IPS-11a (cell line): ENCODE data around the gene CACNA1I.

ENCODE experiments used
- H3K4me3 ChIP-seq: one replicate; pipeline ENCODE4 v1.5.1; 2013; ENCODE audit warnings: low read depth, low read length, control low read depth

The CACNA1I gene

DNA sequence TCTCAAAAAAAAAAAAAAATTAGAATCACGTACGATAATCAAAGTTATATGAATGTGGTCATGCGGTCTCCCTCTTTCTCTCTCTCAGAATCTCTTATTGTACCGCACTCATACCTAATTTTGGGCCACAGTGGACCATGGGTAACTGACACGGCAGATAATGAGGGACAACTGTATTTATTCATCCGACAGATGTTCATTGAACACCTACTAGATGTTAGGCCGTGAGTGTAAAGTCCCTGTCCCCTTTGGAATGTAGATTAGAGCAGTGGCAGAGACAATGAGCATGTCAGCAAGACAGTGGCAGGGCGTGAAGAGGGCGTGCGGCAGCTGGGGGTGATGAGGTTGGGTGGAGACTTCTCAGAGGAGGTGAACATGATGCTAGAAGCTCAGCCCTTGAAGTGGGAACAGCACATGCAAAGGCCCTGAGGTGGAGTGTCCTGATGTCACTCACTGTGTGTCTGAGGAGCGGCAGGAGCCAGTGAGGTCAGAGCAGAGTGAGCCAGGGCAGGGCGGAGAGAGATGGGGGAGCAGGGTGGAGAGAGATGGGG is 25.1 kb downstream of the CACNA1I start:
- H3K4me3 ChIP-seq = no peak overlapping the region

DNA sequence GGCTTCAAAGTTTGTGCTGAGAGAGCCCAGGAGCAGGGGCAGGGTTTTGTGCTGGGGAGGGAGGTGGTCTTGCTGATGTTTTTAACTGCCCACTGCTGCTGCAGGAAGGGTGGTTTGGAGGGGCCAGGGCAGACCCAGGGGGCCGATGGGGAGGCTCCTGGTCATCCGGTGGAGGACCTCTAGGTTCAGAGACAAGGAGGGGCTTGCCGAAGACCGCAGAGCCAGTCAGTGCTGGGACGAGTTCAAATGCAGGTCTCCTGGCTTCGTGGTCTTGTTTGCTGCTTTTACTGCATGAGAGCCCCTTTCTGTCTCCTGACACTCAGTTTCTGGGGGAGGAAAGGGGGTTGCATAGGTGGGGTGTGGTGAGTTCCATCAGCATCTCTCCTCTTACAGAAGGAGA is 26.0 kb downstream of the CACNA1I start:
- no peak overlapping the region for H3K4me3 ChIP-seq

DNA sequence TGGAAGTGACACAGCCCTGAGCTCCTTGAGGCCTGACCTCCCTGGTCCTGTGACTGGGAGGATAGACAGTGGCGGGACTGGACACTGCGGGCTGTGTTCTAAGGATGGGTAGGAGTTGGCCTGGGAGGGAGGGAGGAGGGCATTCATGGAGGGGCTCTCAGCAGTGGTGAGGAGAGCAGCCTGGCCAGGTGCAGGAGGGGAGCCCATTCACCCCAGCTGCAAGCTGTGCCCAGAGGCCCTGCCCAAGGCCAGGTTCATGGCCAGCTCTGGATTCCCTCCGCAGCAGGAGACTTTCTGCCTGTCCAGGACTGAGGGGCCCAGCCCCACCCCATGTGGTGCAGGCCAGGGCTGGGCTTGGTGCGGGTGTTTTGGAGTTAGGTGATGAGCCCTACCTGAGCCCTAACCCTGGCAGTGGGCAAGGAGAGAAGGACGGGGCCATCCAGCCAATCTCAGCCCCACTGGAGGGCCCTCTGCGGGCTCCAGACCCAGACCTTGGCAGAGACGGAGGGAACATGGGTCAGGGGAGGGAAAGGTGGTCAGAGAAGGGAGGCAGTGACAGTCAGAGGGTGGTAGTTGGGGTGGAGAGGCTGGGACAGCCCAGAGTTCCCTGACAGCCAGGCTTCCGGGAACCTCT is 26.8 kb downstream of the CACNA1I start:
- no peak overlapping the region for H3K4me3 ChIP-seq

DNA sequence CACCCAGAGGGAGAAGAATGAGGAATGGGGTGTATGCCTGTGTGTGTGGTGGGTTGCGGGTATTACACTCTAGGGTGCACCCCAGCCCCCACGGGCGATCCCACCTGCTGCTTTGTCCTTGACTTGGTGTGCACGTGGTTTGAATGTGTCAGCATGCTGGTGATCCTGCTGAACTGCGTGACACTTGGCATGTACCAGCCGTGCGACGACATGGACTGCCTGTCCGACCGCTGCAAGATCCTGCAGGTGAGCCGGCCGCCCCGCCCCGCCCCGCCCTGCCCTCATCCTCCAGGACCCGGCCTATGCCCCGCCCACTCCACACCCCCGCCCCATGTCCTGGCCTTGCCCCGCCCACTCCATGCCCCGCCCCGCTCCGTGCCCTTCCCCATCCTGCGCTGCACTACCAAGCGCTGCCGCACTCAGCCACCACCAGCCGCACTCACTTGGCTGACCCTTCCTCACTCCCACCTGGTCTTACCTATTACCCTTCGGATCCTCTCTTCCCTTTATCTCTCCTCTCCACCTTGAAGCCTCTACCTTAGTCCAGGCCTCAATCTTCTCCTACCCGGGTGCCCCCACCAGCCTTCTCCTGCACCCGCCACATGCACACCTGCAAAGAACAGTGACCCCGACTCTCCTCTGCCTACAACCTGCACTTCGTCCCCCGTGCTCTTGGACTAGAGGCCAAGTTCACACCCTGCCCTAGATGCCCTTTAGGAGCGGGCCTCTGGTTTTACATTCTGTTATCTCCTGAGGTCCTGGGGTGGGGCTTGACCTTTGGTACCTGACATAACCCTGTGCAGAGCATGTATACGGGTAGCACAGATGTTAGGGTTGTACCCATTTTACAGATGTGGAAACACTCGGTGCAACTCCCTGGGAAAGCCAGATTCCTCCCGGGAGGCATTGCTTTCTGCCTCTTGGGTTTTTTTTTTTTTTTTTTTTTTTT is 27.7 kb downstream of the CACNA1I start:
- H3K4me3 ChIP-seq = no peak overlapping the region

DNA sequence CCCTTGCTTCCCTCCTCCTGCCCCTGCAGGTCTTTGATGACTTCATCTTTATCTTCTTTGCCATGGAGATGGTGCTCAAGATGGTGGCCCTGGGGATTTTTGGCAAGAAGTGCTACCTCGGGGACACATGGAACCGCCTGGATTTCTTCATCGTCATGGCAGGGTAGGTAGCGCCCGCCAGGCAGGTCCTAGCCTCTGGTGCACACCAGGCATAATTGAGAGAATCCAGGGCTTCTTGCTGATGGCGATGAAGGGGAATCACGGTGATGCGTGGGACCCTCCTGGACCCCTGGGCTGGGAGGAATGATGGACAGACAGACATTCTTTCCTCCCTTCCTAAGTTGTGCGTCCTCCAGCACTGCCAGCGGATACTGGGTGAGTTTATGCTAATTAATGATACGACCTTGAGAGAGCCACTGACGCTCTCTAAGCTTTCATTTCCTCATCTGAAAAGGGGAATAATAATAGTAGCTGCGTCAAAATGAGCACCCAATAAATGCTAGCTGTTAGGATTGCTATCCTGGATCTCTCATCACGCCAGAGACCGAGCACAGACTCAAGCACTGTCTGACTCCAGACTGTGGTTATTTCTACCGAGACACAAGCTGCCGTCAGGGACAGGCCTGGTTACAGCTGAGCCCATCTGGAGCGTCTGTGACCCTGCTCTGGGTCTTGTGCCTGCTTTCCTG is 30.1 kb downstream of the CACNA1I start:
- H3K4me3 ChIP-seq = no peak overlapping the region

DNA sequence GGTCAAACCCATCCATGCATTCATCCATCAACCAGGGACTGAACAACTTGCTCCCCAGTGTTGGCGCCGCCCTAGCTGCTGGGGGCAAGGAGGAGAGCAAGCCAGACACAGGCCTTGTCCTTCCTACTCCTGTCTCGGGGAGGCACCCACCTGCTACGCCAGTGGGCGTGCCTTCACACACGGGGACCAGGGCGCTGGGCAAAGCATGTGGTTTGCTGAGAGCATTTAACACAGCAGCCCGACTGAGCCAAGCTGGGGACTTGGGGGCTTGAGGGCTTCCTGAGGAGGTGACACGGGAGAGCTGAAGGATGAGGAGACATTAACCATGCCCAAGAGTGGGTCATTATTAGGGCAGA is 30.6 kb downstream of the CACNA1I start:
- no peak overlapping the region for H3K4me3 ChIP-seq

DNA sequence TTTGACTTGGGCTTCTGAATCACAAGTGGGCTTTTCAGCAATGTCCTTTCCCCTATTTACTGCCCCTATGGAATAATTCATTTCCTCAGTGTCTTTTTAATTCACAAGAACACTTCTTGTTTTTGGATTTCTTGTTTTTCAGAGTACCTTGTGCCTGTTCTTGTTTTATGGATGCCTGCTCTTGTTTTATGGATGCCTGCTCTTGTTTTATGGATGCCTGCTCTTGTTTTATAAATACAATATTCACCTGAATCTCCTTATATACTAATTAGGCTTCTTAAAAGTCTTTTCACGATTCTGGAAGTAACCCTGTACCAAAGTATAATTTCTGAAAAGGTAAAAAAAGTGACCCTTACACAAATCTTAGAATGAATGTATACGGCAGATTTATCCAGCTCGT is 32.8 kb downstream of the CACNA1I start:
- H3K4me3 ChIP-seq = no peak overlapping the region

DNA sequence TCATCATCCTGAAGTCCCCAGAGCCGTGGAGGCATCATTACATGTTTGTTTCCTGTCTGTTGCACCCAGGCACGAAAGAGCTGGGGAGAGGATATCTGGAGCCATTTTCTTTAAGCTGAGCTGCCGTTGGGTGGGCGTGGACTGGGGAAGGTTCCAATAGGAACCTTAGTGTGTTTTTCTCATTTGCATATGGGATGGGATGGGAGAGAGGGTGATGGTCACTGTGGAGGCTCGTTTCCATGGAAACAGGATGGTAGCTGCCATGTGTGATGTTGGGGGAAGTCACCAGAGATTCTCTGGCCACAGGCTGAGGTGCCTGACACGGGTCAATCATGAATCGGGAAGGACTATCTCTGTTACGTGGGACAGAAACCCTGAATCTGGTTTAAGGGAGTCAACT is 39.7 kb downstream of the CACNA1I start:
- H3K4me3 ChIP-seq = no peak overlapping the region

DNA sequence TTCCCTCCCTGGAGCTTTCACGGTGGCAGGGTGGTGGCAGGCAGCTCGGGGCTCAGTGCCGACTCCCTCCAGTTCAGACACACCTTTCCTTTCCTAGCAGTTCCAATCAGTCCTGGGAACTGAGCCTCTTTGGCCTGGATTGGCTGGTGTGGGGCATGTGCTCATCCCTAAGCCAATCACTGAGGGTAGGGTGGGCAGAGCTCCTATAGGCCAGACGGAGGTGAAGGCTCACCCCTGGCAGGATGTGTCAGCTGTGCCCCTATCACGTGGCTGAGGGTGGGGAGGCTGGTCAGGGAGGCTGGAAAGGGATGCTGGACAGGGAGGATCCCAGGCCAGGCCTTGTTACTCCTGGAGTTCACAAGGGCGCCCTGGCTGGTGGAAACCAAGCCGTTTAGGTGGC is 40.2 kb downstream of the CACNA1I start:
- no peak overlapping the region for H3K4me3 ChIP-seq

DNA sequence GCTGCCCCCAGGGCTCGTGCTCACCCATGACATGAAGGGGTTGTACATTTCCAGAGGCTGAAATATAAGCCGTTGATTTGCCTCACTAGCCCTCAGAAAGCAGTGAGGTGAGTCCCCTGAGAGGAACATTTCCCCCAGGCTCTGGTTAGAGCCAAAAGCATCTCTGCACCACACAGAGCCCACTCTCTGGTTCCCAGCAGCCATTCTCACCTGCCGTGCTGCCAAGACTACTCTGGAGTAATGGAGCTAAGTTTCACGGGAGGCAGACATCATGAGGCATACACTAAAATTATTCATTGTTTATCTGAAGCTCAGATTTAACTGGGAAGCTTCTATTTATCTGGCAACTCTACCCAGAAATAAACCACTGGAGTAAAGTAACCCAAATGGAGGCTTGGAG is 40.8 kb downstream of the CACNA1I start:
- H3K4me3 ChIP-seq = no peak overlapping the region

DNA sequence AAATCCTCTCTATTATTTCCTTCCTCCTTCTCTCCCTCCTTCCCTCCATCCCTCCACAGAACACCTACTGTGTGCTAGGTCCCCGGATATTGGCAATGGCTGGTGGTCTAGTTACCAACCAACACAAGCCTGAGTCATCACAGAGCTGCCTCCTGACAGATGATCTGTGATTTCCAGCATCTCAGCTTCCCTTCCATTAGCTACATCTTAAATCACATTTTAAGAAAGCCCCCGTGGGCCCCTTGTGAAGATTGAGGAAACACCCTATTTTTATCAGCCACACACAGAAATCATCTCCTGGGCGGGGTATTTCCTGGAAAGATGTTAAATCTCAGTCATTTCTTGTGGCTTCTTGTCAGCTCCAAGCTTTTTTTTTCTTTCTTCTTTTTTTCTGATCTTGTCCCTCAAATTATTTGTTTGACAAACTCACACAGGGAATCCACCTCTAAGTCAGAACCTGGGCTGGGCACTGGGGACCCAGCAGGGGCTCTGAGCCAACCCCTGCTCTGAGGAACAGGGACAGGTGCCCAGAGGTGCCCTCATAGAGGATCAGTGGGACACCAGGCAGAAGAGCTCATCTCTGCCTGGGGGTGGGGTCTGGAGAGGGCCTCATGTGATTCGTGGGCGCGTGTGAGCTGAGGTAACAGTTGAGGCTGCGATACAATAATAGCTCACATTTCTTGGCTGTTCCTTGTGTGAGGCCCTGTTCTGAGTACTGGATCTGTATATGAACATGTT is 42.4 kb downstream of the CACNA1I start:
- H3K4me3 ChIP-seq = no peak overlapping the region

DNA sequence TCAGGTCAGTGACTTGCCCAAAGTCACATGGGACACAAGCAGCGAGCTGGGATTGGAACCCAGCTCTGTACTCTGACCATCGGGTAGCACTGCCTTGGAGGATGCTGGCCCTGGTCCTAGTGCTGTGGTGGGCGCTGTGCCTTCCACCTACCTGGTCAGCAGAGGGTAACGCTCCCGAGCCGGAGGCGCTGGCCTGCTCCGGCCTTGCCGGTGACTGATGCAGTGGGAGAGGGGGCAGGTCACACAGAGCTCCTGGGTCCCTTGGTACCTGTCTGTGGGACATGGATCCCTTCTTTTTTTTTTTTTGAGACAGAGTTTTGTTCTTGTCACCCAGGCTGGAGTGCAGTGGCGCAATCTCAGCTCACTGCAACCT is 43.0 kb downstream of the CACNA1I start:
- no peak overlapping the region for H3K4me3 ChIP-seq

DNA sequence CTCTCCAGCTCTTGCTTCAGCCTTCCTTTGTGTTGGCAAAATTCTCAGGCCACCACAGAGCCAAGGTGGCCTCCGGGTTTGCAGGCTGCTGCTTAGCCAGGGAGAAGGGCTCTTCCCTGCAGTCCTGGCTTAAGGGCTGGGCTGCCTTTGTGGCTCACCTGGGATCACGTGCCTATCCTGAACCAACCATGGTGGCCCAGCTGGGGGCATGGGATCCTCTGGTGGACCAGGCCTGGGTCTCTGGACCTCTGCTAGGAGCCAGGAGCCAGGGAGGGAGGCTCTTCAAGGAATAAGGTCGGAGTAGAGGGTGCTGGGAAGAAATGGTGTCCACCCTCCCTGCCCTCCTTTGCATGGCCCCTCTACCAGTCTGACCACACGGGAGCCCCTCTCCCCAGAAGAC is 43.9 kb downstream of the CACNA1I start:
- no peak overlapping the region for H3K4me3 ChIP-seq

DNA sequence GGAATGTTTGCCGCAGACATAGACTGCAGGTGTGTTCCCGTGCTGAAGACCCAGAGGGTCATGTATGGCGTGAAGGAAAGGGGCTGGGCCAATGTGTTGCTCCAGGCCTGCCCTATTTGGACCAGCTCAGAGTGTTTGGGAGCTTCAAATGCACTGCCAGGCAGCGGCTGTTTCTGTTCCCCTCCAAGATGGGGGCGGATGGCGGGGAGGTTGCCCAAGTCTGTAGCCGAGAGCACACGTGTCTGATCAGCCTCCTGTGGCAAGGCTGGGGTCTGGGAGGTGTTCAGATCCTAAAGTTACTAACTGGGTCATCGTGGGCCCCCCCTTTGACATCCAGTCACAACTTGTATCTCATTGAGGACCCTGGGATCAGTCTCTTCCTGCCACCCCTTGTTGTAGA is 45.5 kb downstream of the CACNA1I start:
- no peak overlapping the region for H3K4me3 ChIP-seq

DNA sequence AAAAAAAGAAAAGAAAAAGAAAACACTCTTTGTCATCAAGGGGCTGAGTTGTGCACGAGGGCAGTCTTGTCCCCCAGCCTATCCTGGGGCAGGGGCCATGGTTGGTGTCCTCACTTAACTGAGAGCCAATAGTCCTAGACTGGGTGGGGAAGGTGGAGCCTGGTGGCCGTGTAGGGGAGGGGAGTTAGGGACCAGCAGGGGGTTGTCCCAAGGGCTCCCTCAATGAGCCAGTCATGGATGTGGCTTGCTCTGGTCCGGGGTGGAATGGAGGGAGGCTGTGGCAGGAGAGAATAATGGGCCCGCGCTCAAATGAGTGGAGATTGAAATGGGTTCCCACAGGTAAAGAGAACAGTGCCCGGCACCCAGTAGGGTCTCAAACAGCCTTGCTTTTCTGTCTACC is 46.2 kb downstream of the CACNA1I start:
- H3K4me3 ChIP-seq = no peak overlapping the region

DNA sequence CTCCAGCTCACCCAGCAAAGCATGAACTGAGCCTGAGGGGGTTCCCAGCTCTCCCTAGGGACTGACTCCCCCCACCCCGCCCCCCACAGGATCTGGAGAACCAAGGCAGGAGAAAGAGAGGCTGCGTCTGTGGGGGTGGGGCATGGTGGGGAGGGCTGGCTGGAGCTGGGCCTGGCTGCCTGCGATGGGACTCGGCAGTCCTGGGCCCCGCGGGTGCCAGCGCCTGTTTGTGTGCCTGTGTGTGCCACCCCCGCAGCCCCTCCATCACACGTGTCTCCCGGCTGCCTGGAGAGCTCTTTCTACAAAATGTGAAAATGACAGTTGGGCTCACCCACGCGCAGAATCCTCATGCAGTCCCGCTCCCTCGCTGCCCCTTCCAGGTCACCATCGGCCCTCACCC is 46.8 kb downstream of the CACNA1I start:
- H3K4me3 ChIP-seq = no peak overlapping the region

DNA sequence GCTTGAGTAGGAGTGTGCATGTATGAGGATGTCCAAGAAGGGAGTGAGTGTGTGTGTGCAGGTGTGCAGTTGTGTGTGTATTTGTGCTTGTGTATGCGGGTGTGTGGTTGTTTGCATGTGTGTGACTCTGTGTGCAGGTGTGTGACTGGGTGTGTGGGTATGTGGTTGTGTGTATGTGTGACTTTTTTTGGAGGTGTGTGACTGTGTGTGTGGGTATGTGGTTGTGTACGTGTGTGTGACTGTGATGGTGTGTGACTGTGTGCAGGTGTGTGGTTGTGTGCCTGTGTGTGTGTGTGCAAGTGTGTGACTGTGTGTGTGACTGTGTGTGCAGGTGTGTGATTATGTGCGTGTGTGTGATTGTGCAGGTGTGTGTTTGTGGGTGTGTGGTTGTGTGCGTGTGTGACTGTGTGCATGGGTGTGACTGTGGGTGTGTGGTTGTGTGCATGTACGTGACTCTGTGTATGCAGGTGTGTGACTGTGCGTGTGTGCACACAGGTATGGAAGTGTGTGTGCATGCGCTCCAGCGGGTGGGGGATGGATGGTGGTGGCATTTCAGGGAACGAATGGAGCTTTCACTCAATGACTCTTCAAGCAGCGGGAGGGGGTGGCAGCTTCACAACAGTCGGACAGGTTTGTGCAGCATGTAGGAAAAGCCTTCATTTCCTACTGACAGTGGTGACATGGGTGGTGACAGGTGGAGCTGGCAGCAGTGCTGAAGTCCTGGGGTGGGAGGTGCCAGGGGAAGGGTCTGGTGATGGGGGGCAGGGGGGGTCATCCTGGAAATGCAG is 47.6 kb downstream of the CACNA1I start:
- no peak overlapping the region for H3K4me3 ChIP-seq

DNA sequence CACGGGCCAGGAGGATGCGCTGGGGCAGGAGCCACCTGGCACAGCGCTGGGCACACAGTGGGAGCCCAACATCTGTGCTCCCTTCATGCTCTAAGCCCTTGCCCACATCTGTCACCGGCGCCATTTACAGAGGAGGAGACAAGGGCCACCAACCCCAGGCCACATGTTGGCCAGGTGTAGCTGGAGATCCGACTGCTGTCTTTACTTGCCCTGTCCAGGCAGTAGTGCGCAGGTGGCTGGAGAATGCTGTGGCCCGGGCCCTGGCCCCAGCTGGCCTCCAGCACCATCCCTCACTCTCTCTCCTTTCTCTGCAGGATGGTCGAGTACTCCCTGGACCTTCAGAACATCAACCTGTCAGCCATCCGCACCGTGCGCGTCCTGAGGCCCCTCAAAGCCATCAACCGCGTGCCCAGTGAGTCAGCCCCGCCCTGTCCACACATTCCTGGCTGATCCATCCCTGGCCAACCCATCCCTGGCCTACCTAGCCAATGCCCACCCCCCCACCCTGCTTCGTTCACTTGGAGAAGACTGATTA is 48.5 kb downstream of the CACNA1I start:
- H3K4me3 ChIP-seq = no peak overlapping the region

DNA sequence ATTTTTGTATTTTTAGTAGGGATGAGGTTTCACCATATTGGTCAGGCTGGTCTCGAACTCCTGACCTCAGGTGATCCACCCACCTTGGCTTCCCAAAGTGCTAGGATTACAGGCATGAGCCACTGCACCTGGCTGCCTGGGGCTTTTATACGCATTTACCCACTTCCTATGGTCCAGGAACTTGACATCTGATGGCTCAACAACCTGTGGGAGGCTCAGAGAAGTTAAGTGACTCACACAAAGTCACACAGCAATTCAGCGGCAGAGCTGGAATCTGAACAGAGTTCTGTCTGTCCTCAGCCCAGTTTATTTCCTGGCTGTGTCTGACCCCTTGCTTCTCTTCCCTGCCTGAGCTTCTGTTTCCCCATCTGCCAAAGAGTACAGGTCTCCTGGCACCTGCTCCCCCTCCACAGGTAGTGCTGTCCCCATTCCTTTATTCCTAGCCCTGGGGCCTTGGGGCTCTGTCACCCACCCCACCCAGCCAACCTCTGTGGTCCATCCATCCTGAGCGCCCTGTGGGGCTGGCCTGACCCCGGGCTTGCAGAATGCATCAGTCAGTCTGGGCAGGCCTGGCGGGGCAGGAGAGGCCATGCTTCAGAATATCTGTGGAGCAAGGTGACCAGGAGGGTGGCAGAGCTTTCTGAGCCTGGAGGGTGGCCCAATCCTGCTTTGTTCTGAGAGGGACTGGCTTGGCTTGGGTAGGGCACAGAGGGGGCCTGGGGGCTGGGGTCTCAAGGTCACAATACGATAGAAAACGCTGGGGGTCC is 50.6 kb downstream of the CACNA1I start:
- H3K4me3 ChIP-seq = no peak overlapping the region
